Parathyroid adenoma (tissue), 2 donors: ENCODE results near the gene PBX1.

Source experiments
- H2AFZ ChIP-seq: fragments of 300-600 bp; sonication (generic); one replicate; pipeline ENCODE4 v1.7.0; 2017; ENCODE audit warnings: antibody characterized with exemption, mild to moderate bottlenecking
- H3K27ac ChIP-seq: fragments of 300-600 bp; sonication (generic); one replicate; pipeline ENCODE4 v1.7.0; 2017
- H3K27me3 ChIP-seq: fragments of 300-600 bp; sonication (generic); one replicate; pipeline ENCODE4 v1.7.0; 2017; ENCODE audit warnings: low read length; ENCODE audit not compliant: control insufficient read depth, insufficient read depth
- H3K36me3 ChIP-seq: fragments of 300-600 bp; sonication (generic); one replicate; pipeline ENCODE4 v1.7.0; 2017; ENCODE audit warnings: low read length; ENCODE audit not compliant: control insufficient read depth, insufficient read depth
- H3K4me1 ChIP-seq: fragments of 300-600 bp; sonication (generic); one replicate; pipeline ENCODE4 v1.7.0; 2017; ENCODE audit warnings: control low read depth
- H3K4me2 ChIP-seq: fragments of 300-600 bp; sonication (generic); one replicate; pipeline ENCODE4 v1.7.0; 2017; ENCODE audit warnings: low read length
- H3K4me3 ChIP-seq: fragments of 300-600 bp; sonication (generic); one replicate; pipeline ENCODE4 v1.7.0; 2017; ENCODE audit warnings: low read depth, low read length
- H3K79me2 ChIP-seq: fragments of 300-600 bp; sonication (generic); one replicate; pipeline ENCODE4 v1.7.0; 2017; ENCODE audit warnings: control low read depth
- H3K9ac ChIP-seq: fragments of 300-600 bp; sonication (generic); one replicate; pipeline ENCODE4 v1.7.0; 2017; ENCODE audit warnings: mild to moderate bottlenecking
- H3K9me3 ChIP-seq: fragments of 300-600 bp; sonication (generic); one replicate; pipeline ENCODE4 v1.7.0; 2017; ENCODE audit warnings: low read length; ENCODE audit not compliant: control insufficient read depth
- TF ChIP-seq, protein P1 (sequence below): fragments of 300-600 bp; sonication (generic); IDR thresholded peaks from one replicate; pipeline ENCODE4 v1.7.0; 2017; ENCODE audit warnings: antibody characterized with exemption, mild to moderate bottlenecking
- donor health status: primary hyperparathyroidism.

The PBX1 gene

DNA sequence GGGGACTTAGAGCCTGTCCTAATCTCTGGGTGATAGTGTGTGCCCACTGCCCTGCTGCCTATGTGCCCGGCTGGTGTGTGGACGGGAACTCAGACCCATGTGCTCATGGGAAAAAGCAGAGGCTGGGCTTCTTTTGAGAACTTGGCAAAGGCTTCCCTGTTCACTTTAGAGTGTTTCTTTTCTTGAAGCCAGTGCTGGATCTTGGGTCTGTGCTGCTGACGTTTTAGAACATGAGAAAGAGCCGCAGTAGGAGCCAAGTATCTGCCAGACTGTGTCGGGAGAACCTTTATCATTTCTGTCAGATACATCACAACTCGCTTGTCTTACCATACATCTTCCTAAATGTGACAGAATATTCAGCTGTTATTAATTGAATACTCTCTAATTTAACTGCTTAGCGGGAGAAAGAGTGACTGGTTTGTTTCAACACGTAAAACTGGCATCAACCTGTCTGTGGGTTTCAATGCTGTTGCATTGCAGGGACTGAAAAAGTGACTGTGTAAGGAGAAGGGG, 195.2 kb downstream of the PBX1 start:
- H3K9ac ChIP-seq = no peak overlapping the region
- H3K79me2 ChIP-seq = peaks cover 6% of the 10 kb centered on the region
- TF ChIP-seq, protein P1, sequence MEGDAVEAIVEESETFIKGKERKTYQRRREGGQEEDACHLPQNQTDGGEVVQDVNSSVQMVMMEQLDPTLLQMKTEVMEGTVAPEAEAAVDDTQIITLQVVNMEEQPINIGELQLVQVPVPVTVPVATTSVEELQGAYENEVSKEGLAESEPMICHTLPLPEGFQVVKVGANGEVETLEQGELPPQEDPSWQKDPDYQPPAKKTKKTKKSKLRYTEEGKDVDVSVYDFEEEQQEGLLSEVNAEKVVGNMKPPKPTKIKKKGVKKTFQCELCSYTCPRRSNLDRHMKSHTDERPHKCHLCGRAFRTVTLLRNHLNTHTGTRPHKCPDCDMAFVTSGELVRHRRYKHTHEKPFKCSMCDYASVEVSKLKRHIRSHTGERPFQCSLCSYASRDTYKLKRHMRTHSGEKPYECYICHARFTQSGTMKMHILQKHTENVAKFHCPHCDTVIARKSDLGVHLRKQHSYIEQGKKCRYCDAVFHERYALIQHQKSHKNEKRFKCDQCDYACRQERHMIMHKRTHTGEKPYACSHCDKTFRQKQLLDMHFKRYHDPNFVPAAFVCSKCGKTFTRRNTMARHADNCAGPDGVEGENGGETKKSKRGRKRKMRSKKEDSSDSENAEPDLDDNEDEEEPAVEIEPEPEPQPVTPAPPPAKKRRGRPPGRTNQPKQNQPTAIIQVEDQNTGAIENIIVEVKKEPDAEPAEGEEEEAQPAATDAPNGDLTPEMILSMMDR = no peak
- H3K4me2 ChIP-seq = no peak overlapping the region
- no peaks in the 10 kb centered on the region for H3K36me3 ChIP-seq
- no peaks in the 10 kb centered on the region for H3K9me3 ChIP-seq
- H3K27ac ChIP-seq = peak overlapping the region; percentile 24
- no peak overlapping the region for H3K4me3 ChIP-seq
- H3K4me1 ChIP-seq = peaks cover 24% of the 10 kb centered on the region
- no peaks in the 10 kb centered on the region for H3K27me3 ChIP-seq
- H2AFZ ChIP-seq = peak overlapping the region; percentile 51

DNA sequence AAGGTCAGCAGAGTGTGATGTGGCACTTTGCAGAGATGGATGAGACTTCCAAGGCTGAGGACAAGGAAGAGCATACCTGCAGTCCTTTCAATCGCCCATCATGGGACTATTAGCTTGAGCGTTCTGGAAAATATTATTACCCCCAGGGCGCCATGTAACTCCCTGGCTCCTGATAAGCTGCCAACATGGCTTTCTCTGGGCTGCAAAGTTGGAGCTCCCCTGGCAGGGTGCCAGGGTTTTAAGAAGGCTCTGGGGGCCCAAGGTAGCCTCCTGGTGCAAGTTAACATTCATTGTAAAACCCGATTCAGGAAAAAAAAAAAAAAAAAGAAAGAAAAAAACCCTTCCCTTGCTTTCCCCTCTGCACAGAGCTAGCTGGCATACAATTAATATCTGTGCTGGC, 196.7 kb downstream of the PBX1 start:
- H3K27me3 ChIP-seq = no peaks in the 10 kb centered on the region
- no peak overlapping the region for H3K9ac ChIP-seq
- peaks cover 6% of the 10 kb centered on the region for H3K79me2 ChIP-seq
- no peak overlapping the region for H3K27ac ChIP-seq
- peaks cover 20% of the 10 kb centered on the region for H3K4me1 ChIP-seq
- no peak overlapping the region for H3K4me3 ChIP-seq
- no peaks in the 10 kb centered on the region for H3K36me3 ChIP-seq
- no peak overlapping the region for H3K4me2 ChIP-seq
- no peak overlapping the region for H2AFZ ChIP-seq
- TF ChIP-seq, protein P1 = no peak
- no peaks in the 10 kb centered on the region for H3K9me3 ChIP-seq

DNA sequence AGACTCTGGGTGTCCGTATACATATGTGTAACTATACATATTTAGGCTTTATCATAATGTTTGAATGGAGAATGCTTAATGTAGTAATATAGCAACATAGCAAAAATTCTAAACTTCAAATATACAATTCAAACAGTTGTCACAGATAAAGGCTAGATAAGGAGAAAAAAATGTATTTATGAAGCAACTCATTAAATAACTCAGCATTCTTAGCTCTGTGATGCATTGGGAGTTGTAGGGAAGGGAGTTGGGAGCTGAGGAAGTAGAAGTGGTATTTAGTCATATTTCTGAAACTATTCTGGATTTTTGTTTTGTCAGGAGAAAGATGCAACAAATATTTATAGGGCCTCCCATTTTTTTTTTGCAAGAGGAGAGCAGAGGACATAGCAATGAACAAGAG, 197.8 kb downstream of the PBX1 start:
- no peak overlapping the region for H3K4me3 ChIP-seq
- H3K4me2 ChIP-seq = no peak overlapping the region
- H3K27ac ChIP-seq = no peak overlapping the region
- H2AFZ ChIP-seq = no peak overlapping the region
- H3K9ac ChIP-seq = no peak overlapping the region
- TF ChIP-seq, protein P1 = no peak
- no peaks in the 10 kb centered on the region for H3K27me3 ChIP-seq
- no peaks in the 10 kb centered on the region for H3K9me3 ChIP-seq
- H3K79me2 ChIP-seq = peaks cover 6% of the 10 kb centered on the region
- peaks cover 19% of the 10 kb centered on the region for H3K4me1 ChIP-seq
- no peaks in the 10 kb centered on the region for H3K36me3 ChIP-seq

DNA sequence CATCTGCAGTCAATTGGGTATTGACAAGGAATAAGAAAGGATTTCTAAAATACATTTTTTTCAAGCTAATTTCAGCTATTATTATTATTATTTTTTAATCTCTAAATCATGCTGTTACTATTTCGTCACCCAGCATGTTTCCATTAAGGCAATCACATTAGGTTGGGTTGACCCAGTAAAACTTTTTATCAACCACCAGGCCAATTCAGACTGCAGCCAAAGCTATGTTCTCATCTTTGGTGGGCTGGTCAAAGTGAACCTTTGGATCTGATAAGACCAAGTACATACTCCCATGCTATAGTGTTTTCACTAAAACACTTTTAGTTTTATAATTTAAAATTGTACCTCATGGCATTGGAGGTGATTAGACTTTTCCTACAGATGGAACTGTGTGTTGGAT, 198.6 kb downstream of the PBX1 start:
- Histone ChIP-seq H3K9me3 (no peaks in the 10 kb centered on the region), H3K4me3 (no peak overlapping the region), H3K4me2 (no peak overlapping the region), H3K27ac (no peak overlapping the region), H3K4me1 (peaks cover 19% of the 10 kb centered on the region), H3K79me2 (peaks cover 8% of the 10 kb centered on the region), H3K27me3 (no peaks in the 10 kb centered on the region), H3K36me3 (no peaks in the 10 kb centered on the region), H3K9ac (no peak overlapping the region), H2AFZ (no peak overlapping the region)
- TF ChIP-seq, protein P1 = no peak

DNA sequence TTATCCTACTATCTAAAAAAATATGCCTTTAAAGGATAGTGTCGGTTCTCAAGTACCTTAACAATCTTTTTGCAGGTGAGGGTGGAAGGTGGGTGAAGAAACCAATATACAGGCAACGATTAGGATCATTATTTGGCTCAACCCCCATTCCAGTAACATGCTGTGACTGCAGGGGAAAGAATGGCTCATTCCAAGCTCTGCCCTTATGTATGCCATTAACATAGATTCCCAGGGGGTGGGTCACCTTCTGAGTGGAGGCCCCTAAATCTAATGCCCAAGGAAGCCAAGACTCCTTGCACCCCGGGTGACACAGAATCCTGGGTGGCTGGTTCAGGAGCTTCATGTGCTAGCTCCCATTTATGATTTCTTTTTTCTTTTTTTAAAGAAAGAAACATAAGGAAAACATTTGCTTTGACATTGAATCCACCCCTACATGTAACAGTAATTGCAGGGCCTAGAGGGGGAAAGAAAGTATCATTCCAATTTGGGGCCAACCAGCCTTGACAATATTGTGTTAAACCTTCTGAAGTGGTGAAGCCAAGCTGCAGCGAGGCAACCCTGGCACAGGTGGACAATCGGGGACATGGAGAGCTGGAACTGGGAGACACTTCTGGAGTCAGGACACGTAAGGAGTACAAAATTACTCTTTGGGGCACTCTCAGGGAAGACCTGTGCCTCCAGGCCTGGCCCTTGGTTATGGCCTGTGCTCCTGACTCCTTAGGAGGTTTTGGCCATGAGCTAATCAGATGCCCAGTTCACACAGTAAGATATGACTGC, 200.3 kb downstream of the PBX1 start:
- no peak overlapping the region for H3K9ac ChIP-seq
- no peak overlapping the region for H2AFZ ChIP-seq
- H3K36me3 ChIP-seq = no peaks in the 10 kb centered on the region
- no peaks in the 10 kb centered on the region for H3K9me3 ChIP-seq
- no peak overlapping the region for H3K4me3 ChIP-seq
- peaks cover 8% of the 10 kb centered on the region for H3K79me2 ChIP-seq
- no peaks in the 10 kb centered on the region for H3K27me3 ChIP-seq
- no peak overlapping the region for H3K27ac ChIP-seq
- peaks cover 11% of the 10 kb centered on the region for H3K4me1 ChIP-seq
- TF ChIP-seq, protein P1 = no peak
- H3K4me2 ChIP-seq = no peak overlapping the region
